Stimulated activated CD4-positive, alpha-beta T cell treated with anti-CD3 and anti-CD28 coated beads, Interleukin-1b, Interleukin-23, amount 100 ng/mL, for 1 hour (primary cell): ENCODE data around the gene IQGAP3.

Experiments
- DNase-seq, 2 donors: peaks; one replicate each; pipeline ENCODE4 v3.0.0-alpha.2; 2020; ENCODE audit warnings: low read depth in 2 of 2

Gene IQGAP3

DNA sequence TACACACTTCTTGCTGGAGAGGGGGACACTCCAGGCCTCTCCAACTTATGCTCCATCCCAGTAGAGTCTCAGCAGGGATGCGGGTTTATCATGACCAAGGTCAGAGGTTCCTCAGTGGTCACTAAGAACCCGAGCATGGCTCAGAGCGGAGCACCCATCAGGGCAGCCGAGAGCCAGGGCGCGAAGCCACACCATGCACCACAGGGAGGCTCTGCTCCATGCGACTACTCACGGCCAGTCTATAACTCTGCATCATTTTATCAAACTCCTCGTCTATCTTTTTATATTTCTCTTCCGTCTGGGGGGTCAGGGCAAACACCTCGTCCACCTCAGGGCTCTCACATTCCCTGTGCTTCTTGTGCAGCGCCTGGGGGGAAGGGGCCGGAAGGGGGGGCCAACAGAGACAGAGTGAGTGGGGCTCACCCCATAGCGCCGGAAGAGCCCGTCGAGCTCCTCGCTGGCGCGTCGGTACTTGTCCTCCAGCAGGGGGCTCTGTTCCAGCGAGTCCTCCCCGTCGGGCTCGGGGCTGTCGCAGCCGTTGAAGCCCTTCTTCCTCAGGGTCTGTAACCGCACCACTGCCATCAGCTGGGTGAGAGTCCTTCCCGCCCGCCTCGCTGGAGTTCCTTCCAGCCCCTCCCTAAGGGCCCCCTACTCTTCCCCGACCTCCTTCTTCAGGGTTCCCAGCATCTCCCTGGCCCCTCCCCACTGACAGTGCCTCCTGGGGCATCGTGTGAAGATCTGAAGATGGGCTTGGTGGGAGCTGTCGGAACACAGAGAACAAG, 91.8 kb downstream of the IQGAP3 start:
- peak; percentile 47 to 62 for DNase-seq

DNA sequence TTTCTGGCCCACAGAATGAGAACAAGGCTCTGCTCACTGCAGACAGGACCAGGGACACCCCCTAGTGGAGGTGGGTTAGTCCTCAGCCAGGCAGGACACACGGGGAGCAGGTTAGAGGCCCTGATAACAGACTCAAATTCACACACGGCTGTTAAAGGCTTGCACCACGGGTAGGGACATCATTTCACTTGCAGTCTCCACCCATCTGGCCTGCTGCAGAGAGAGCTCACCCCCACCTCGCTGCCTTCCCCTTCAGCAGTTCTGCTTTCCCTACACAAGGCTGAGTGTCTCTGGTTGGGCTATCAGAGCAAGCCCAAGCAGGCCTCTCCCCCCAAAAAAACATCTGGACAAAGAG, 92.4 kb downstream of the IQGAP3 start:
- no peak for DNase-seq

DNA sequence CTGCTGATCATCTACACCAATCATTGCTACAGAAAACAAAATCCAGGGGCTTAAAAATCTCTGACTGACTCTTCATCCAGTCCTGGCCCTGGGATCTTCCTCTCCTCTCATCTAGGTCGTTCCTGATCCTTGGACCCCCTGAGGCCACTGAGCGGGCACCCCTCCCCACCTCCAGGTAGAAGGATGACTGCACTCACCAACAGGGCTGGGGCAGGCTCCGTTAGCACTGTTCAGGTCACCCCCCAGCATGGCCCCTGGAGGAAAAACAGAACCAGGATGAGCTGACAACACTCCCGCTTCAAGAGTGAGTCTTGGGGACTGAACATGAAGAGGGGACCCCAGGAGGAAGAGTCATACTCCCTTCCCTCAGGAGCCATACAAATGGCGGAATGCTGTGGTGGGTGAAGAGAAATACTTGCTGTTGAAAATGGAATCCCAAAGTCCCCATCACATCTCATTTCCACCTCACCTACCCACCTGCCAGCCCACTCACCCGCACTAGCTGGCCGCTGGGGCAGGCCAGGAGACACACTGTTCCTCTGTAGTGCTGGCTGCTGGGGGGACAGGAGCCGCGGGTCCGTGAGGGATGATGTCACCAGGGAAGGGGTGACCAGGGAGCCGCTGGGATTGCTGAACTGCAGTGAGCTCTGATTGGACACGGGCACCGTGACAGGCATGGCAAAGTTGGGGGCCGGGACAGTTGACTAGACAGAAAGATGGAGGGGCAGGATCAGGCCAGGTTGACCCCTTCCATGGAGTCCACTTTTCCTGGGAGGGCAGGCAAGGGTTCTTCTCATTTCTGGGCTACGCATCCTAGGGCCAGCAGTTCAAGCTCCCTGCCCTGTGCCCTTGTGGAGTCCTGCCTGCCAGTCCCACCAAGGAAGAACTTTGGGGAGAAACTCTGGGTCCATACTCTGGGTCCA, 93.0 kb downstream of the IQGAP3 start:
- no peak for DNase-seq

DNA sequence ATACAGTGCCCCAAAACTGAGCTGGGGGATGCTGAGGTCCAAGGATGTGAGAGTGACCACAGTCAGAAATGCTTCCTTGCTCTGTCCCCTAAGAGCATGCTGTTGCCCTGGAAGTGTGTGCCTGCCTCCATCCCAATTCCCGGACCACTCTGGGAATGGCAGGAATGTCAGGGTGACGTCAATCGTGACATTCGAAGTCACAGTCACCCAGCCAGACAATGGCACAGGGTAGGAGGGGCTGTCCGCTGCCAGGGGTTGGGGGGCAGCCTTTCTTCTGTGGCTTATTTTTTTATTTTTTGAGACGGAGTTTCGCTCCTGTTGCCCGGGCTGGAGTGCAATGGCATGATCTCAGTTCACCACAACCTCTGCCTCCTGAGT, 94.1 kb downstream of the IQGAP3 start:
- no peak for DNase-seq

DNA sequence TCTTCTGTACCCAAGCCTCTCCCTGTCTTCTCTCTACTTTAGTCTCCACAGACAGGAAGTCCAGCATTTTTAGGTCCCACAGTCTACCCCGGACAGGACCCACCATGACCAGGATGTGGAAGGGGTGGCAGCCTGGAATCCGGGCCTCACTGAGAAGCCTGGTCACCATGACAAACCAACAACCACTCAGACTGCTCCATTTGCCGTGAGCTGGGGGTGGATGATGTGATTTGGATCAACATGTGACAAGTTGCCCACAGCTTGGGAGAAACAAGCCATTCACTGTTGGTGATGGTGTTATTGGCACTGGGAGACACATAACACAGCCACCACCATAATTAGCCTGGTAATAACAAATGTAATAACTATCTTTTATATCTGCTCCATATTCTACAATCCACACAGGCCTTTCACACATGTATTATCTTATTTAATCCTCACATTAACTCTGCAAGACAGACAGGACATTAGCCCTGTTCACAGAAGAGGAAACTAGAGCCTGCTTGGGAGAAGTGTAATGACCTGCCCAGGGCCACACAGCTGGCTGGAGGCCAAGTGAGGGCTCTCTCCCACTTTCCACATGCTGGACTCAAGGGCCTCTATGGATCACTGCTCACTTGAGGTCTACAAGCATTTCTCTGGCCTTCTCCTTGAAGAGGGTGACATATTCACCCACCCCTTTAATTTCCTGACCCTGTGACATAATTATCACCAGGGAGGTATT, 94.7 kb downstream of the IQGAP3 start:
- no peak for DNase-seq

DNA sequence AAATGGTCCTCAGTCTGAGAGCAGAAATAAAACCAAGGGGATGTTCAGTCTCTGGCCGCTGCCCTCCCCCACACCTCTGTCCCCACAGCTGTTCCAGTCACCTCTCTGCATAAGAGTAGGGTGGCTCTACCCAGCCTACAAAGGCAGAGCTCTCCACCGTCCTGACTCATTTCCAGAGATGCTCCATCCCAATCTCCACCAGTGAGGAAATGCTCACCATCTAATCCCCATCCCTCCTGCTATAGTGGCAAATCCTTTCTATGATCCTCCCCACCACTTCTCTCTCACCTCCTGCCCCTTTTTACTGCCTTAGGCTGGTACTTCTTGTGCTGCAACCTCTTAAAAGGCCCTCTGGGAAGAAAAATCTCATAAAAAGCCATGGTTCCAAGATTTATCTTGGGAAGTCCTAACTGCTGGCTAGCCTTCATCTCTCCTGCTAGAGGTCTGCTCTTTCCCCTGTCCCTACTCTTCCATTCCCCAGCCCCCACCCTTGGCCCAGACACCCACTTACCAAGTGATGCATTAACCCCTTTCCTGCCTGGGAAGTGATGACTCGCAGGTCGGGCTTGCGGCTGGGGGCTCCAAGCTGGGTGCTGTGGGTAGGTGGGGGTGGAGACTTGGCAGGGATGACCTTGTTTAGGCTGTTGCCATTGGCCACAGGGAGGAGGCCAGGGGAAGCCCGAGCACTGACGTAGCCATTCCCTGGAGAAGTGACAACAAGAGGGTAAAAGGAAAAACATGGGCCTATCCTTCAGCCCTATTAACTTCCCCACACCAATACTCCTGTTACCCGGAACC, 95.7 kb downstream of the IQGAP3 start:
- no peak for DNase-seq

DNA sequence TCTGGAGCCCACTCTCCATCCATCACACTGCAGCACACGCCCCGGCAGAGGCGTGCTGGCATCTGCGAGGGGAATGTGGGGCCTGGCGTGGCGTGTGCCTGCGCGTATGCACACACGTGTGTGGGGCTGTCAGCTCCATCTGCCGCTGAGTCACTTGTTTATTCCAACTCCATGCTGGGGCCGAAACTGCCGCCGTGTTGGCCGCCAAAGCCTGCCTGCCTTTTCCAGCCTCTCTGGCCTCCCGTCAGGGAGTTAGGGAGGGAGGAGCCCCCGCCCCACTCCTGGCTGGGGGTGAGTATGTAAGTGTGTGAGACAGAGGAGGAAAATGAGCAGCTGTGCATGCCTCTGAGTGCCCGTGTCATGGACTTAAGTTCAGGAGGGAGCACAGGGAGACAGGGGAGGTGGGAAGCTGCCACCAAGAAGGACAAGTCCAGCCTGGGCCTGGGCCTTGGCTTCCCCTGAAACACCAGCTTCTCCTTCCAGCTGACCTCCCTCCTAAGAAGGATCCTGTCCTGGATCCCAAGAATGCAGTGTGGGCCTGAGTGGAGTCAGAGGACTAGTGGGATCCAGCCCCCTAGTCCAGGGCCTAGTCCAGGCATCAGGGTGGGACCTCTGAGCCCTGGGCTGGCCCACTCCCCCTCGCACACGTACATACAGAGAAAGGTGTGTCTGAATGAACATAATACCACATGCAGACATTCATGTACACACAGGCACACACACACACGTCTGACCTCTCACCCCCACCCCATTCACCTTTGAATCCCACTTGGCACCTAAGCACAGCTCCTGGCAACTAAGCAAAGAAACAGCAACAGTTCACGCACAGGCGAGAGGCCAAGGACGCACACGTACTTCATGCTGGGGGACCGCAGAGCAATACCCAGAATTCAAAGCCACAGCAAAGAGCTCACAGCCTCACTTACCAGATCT, 96.5 kb downstream of the IQGAP3 start:
- DNase-seq = no peak
